Measurements from ENCODE around the gene EIF4E1B. TPM values are rescaled to one million over a fixed set of nuclear protein-coding genes. Genes with fewer than 3 reads are reported as not detected.
"Not testable (repeated sequence)": the region's sequence is repeated elsewhere in the genome, so short reads cannot be mapped to it uniquely, and the experiment has no call there.

Gene EIF4E1B, protein sequence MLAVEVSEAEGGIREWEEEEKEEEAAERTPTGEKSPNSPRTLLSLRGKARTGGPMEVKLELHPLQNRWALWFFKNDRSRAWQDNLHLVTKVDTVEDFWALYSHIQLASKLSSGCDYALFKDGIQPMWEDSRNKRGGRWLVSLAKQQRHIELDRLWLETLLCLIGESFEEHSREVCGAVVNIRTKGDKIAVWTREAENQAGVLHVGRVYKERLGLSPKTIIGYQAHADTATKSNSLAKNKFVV
- under 1 TPM in 1 of 3 donors, not detected in 2; 0.20 TPM for polyA plus RNA-seq

DNA sequence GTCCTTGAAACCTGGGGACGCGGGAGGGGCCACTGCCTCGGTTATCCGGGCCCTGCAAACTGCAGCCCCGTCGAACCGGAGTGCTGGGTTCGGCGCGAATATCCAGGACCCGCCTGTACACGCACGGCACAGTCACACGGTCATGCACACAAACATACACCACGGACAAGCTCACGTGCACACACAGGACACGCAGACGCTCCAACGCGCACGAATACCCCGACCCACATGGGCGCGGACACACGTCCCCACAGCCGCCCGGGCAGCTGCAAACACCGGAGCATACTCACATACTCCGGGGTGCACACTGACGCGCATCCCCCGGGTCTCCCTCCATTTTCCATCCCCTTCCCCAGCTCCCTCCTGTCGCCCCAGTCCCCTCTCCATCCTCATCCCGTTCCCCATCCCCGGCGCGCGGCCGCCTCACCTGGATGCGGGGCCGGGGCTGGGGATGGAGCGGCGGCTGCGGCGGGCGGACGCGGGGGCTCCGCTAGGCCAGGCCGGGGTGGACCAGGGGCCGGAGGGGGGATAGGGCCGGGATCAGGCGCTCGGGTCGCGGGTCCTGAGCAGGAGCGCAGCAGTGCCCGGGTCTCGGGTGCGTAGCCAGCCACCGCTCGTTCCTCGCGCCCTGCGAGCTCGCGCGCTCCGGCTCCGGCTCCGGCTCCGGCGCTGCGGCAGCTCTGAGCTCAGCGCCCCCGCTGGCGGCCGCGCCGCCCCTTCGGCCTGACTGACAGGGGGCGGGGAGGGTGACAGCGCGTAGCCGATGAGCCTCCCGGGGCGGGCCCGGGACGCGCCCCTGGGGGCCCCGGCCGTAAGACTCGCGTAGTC lies at the start of gene EIF4E1B, which contains the start of gene SNCB:
Gene EIF4E1B (plus strand): TSS at position 823 of the 828 bp plus-strand sequence. CDS start 12,113 bp downstream, outside the sequence.
Gene SNCB (minus strand): TSS at position 682 of the 828 bp plus-strand sequence. CDS start 880 bp downstream, outside the sequence.
- H3K27ac ChIP-seq (ENCODE audit: low read depth, low read length): no peak within 1 kb of the TSS
- 1 to 2% (median 2%) methylated on average over 93 to 94 of the region's 94 CpGs for WGBS, 3 donors

DNA sequence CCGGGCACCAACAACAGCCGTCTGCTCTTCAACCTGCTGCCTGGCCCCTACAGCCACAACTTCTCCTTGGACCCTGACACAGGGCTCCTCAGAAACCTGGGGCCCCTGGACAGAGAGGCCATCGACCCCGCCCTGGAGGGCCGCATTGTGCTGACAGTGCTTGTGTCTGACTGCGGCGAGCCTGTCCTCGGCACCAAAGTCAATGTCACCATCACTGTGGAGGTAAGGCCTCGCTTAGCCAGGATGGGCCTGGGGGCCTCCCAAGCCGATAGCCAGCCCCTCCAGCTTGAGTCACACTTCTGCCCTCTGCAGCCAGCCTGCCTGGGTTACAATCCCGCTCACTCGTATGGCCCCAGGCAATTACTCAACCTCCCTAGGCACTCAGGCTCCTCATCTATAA lies 49.1 kb upstream of the EIF4E1B start:
- WGBS, 3 donors: 87 to 90% (median 88%) methylated on average over 11 to 12 of the region's 12 CpGs
- H3K27ac ChIP-seq (ENCODE audit: low read depth, low read length): no peak overlapping the region

DNA sequence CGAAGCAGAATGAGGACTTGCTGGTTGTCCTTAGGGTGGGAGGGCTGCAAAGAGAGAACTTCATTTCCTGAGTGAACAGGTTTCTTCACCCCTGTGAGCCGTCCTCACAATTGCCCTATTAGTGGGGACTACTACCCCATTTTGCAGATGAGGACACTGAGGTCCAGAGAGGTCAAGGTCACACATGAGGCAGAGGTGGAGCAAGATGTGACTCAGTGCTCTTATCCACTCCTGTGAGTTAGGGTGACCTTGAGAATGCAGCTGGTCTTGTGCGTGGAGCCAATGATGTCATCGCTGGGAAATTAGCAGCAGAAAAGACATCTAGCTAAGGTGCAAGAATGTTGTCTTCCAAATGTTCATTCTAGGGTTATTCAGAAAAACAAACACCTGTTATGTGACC lies 47.4 kb upstream of the EIF4E1B start:
- no peak overlapping the region for H3K27ac ChIP-seq (ENCODE audit: low read depth, low read length)
- WGBS, 3 donors: 66 to 85% (median 81%) methylated on average over 4 of the region's 4 CpGs

DNA sequence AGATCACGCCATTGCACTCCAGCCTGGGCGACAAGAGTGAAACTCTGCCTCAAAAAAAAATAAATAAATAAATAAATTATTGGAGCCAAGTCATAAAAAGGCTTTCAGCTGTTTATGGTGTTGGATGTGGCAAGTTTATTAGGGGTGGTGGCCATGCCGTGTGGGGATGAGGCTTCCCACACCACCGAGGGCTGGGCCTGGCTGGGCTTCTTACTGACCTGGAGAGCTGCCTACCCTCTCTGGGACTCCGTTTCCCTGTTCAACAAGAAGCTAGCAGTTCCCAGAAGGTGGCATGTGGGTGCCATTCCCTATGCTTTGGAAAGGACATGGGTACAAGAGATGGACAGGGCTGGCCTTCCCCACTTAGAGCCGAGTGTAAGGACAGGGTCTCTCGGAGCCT lies 43.1 kb upstream of the EIF4E1B start:
- no peak overlapping the region for H3K27ac ChIP-seq (ENCODE audit: low read depth, low read length)
- 87 to 90% (median 89%) methylated on average over 7 of the region's 7 CpGs for WGBS, 3 donors

DNA sequence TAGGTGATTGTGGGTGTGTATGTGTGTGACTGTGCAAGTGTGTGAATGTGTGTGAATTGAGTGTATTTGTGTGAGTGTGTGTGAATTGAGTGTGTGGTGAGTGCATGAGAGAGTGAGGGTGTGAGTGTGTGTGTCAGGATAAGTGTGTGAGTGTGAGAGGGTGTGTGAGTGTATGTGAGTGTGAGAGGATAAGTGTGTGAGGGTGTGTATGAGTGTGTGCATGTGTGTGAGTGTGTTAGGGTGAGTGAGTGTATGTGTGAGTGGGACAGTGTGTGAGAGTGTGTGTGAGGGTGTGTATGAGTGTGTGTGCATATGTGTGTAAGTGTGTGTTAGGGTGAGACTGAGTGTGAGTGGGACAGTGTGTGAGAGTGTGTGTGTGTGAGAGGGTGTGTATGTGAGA lies 42.2 kb upstream of the EIF4E1B start:
- H3K27ac ChIP-seq (ENCODE audit: low read depth, low read length): no peak overlapping the region

DNA sequence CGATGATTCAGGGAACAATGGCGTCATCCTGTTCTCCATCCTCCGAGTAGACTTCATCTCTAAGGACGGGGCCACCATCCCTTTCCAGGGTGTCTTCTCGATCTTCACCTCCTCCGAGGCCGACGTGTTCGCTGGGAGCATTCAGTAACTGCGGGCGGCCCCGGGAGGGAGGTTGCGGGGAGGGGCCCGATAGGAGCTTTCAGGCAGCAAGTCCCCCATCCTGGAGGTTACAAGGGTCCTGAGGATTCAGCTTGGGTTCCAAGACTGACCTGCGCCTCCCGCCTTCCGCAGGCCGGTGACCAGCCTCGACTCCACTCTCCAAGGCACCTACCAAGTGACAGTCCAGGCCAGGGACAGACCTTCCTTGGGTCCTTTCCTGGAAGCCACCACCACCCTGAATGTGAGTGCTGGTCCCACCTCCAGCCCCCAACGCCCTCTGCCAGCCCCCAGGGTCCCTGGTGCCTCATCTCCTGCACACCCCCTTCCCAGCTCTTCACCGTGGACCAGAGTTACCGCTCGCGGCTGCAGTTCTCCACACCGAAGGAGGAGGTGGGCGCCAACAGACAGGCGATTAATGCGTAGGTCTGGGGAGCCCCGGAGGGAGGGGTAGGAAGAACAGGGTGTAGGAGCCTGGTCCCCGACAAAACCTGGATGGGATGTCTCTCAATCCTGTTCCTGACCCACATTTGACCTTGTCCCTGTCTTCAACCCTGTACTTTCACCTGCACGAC lies 41.3 kb upstream of the EIF4E1B start:
- no peak overlapping the region for H3K27ac ChIP-seq (ENCODE audit: low read depth, low read length)
- 81 to 89% (median 87%) methylated on average over 31 of the region's 31 CpGs for WGBS, 3 donors

DNA sequence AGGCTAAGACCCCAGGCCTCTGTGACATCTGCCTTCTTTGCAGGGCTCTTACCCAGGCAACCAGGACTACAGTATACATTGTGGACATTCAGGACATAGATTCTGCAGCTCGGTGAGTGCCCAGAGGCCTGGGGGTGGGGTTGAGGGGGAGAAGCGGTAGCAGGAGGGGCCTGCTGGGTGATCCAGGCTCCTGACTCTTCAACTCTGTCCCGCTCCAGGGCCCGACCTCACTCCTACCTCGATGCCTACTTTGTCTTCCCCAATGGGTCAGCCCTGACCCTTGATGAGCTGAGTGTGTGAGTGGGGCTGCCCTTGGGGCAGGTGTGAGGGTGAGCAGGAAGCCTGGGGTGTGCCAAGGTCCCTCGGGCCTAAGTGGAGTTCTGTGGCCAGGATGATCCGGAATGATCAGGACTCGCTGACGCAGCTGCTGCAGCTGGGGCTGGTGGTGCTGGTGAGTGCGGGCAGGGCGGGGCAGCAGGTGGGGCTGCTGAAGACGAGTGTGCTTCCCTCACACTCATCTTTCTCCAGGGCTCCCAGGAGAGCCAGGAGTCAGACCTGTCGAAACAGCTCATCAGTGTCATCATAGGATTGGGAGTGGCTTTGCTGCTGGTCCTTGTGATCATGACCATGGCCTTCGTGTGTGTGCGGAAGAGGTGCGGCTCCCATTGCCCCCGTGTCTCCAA lies 40.3 kb upstream of the EIF4E1B start:
- 80 to 87% (median 84%) methylated on average over 17 of the region's 17 CpGs for WGBS, 3 donors
- no peak overlapping the region for H3K27ac ChIP-seq (ENCODE audit: low read depth, low read length)

DNA sequence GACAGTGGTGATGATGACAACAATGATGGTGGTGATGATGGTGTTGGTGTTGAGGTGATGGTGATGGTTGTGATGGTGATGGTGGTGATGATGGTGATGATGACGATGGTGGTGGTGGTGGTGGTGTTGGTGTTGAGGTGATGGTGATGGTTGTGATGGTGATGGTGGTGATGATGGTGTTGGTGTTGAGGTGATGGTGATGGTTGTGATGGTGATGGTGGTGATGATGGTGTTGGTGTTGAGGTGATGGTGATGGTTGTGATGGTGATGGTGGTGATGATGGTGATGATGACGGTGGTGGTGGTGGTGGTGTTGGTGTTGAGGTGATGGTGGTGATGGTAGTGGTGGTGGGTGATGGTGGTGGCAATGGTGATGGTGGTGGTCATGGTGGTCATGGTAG lies 38.8 kb upstream of the EIF4E1B start:
- H3K27ac ChIP-seq (ENCODE audit: low read depth, low read length): not testable (repeated sequence)
- WGBS, 3 donors: 0 to 77% (median 76%) methylated on average over 1 to 2 of the region's 2 CpGs

DNA sequence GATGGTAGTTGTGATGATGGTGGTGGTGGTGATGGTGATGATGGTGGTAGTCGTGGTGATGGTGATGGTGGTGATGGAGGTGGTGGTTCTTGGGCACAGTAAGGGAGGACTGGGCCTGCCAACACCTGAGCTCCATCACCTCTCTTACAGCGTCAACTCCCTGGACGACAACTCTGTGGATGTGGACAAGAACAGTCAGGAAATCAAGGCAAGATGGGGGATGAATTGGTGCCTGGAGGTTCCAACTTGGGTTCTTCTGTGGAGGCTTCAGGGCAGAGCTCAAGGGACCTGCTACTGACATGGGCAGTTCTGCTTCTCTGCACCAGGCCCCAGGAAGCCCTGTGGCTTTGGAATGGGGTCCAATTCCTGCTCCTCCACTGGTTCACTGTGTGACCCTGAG lies 37.9 kb upstream of the EIF4E1B start:
- H3K27ac ChIP-seq (ENCODE audit: low read depth, low read length): no peak overlapping the region
- WGBS, 3 donors: 93 to 99% (median 98%) methylated on average over 3 of the region's 3 CpGs

DNA sequence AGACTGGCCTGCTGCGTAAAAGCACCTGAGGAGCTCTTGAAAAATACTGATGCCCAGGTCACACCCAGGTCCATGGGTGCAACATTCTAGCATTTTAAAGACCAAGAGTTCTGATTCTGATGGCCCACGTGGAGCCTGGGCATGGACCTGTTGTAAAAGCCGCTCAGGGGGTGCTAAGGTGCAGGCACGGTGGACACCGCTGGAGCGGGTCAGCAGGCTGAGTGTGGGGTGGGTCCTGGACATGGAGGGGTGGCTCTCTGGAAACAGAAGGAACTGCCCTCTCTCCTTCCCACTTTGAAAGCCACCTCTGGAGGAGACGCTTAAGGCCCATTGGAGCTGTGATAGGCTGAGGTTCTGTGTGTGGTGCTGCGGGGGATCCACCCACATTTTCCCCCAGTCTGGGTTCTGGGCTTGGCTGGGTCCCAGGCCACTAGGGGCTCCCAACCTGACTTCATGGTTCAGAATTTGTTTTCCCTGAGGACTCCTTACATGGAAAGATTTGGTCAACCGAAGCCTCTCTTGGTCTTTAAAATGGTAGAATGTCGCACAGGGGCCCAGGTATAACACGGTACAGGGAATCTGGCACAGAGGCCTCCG lies 37.1 kb upstream of the EIF4E1B start:
- no peak overlapping the region for H3K27ac ChIP-seq (ENCODE audit: low read depth, low read length)
- 90 to 94% (median 94%) methylated on average over 12 of the region's 12 CpGs for WGBS, 3 donors

DNA sequence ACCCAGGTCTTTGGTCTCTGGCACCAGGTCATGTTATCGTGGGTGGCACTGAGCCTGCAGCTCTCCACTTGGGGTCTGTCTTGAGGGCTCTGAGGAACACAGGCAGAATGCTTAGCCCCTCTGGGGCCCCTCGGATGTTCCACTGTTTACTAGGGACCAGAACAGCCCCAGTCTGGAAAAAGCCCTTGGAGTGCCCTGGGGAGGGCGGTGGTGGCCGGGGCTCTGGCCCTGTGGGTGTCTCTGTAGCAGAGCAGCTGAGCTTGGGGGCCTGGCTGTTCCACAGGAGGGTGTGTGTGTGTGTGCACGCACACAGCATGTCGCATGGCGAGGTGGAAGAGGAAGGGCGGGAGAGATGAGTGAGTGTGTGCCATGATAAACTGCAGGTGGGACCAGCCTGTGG lies 35.9 kb upstream of the EIF4E1B start:
- H3K27ac ChIP-seq (ENCODE audit: low read depth, low read length): no peak overlapping the region
- WGBS, 3 donors: 87 to 93% (median 89%) methylated on average over 8 of the region's 8 CpGs

DNA sequence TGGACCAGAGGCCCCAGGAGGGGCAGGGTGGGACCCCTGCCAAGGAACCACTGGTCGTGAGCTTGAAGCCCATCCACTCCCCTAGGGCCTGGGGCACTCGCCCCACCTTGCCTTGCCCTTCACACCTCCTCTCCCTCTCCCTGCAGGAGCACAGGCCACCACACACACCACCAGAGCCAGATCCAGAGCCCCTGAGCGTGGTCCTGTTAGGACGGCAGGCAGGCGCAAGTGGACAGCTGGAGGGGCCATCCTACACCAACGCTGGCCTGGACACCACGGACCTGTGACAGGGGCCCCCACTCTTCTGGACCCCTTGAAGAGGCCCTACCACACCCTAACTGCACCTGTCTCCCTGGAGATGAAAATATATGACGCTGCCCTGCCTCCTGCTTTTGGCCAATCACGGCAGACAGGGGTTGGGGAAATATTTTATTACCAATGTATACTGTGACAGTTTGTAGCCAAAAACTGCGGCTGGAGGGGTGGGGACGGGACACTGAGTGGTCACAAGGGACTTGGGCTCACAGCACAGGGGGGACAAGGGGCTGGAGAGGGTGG lies 35.0 kb upstream of the EIF4E1B start:
- WGBS, 3 donors: 78 to 88% (median 86%) methylated on average over 11 of the region's 11 CpGs
- H3K27ac ChIP-seq (ENCODE audit: low read depth, low read length): no peak overlapping the region

DNA sequence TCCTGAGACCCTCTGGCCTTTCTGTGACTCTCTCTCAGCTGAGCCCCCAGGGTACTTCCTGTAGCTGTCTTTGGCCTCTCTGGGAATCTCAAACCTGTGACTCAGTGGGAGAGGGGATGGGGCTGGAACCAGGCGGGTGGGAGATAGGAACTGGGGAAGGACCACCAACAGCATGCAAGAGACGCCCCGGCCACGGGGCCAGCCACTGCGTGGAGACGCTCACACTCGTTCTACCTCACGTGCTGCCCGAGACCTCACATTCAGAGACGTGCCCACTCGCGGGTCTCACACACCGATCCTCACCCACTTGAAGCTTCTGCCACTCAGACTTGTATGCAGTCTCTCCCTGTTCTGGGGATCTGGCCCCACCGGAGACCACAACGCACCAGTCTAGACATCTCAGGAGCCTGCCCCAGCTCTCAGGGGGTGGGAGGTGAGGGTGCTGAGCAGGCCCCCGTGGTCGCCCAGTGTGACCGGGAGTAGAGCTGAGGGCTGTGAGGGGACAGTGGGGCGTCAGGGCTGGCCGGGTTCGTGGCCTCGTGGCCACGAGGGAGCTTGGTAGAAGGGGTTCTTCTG lies 34.3 kb upstream of the EIF4E1B start:
- no peak overlapping the region for H3K27ac ChIP-seq (ENCODE audit: low read depth, low read length)
- 82 to 83% (median 83%) methylated on average over 23 of the region's 23 CpGs for WGBS, 3 donors

DNA sequence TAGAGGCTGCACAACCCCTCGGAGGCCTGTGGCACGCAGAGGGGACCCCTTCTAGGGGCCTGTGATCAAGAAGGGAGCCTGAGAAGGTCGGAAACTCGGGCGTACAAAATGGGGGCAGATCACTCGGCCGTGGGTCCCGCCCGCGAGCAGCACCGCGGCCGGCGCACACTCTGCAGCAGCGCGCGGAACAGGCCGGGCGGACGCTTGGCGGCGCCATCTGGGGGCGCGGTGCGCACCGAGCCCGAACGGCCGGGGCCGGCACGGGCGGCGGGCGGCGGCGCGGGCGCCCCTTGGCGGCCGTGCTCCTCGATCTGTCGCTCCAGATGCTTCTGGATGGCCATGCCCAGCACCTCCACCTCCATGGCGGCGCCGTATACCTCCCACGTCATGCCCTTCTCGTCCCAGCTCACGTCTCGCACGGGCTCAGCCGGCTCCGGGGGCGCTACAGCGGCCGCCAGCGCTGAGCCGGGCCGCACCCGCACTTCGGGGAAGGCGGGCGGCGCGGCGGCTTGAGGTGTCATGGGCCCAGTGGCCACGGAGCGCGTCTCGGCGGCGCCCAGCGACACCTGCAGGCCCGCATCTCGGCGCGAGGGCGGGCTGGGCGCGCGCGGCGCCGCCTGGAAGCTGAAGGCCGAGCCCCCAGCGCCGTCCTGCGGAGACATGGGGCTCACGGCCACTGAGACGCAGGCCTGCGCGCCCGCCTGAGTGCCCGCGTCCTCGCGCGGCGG lies 33.6 kb upstream of the EIF4E1B start:
- WGBS, 3 donors: 2 to 6% (median 5%) methylated on average over 73 to 98 of the region's 98 CpGs
- H3K27ac ChIP-seq (ENCODE audit: low read depth, low read length): no peak overlapping the region

DNA sequence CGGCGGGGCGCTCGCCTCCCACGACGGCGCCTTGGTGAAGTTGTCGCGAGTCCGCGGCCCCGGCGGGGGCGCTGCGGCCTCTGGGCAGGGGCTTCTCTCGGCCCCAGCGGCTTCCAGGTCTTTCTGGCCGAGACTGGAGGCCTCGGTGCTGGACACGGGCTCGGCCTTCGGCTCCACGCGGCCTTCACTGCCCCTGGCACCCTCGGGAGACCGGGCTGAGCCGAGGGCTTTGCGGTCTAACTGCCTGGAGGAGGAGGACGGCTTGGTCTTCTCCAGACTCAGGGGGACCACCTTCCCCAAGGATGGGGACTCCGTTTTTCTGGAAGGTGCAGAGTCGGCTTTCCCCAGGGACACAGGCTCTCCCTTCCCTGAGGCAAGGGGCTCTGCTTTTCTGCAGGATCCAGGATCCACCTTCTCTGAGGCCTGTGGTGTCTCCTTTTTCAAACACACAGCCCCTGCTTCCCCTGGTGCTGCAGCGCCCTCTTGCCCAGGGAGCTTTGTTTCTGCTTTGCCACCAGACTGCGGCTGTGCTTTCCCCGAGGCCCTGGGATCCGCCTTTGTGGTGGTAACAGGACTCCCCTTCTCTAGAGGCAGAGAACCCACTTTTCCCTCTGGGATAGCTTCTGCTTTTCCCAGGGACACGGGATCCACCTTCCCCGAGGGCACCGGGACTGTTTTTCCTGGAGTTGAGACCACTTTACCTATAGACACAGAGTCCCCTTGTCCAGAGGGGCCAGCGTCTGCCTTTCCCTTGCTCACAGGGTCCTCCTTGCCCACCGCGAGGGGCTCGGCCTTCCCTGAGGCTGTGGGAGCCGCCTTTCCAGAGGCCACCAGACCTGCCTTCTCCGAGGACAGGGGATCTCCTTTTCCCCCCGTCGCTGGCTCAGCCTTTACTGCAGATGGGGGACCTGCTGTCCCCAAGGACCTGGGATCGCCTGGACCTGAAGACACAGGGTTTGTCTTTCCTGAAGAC lies 32.8 kb upstream of the EIF4E1B start:
- no peak overlapping the region for H3K27ac ChIP-seq (ENCODE audit: low read depth, low read length)
- WGBS, 3 donors: 55 to 60% (median 59%) methylated on average over 44 to 47 of the region's 47 CpGs
